ENCODE data around the gene RHOBTB3. TPM values are rescaled to one million over a fixed set of nuclear protein-coding genes. Genes with fewer than 3 reads are reported as not detected.

Gene RHOBTB3
- total RNA-seq, 1 donor from 2014 or later = 22.8 TPM

DNA sequence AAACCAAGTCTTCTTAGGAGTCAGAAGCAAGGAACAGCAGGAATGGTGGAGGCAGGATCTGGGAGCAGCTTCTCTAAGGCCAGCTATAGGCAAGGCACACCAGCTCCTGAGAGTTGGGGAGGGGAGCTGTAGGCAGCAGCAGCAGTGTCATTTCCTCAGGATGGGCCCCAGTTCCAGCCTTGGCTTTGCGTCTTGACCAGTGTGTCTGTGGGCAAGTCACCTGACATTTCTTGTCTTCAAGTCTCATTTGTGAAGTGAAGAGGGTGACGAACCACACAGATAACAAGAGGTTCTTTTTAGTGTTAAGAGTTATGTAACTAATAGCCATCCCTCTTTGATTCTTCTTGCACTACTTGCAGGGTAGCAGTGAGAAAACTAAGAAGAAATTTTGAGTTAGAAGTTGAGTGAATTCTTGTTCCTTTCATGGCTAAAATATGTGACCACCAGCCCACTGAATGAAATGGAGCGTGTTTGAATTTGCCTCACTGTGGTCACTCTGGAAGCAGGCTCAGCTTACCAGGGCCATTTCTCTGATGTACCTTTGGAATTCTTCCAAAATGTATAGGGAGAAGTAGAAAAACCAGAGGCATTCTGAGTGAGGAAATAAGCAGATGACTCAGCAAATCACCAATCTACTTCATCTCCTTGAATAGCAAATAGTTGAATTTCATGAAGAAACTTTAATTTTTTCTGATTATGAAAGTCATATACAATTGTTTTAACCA lies 42.4 kb downstream of the RHOBTB3 start:
- TF ChIP-seq, protein P1, sequence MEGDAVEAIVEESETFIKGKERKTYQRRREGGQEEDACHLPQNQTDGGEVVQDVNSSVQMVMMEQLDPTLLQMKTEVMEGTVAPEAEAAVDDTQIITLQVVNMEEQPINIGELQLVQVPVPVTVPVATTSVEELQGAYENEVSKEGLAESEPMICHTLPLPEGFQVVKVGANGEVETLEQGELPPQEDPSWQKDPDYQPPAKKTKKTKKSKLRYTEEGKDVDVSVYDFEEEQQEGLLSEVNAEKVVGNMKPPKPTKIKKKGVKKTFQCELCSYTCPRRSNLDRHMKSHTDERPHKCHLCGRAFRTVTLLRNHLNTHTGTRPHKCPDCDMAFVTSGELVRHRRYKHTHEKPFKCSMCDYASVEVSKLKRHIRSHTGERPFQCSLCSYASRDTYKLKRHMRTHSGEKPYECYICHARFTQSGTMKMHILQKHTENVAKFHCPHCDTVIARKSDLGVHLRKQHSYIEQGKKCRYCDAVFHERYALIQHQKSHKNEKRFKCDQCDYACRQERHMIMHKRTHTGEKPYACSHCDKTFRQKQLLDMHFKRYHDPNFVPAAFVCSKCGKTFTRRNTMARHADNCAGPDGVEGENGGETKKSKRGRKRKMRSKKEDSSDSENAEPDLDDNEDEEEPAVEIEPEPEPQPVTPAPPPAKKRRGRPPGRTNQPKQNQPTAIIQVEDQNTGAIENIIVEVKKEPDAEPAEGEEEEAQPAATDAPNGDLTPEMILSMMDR (IDR thresholded peaks at IDR 0.05; ENCODE audit: unreplicated experiment) = no peak
- no peak overlapping the region for H3K27ac Mint-ChIP-seq (ENCODE audit: unreplicated experiment)

GRCh38 chr5:95777441-95777840 lies 46.3 kb downstream of the RHOBTB3 start:
- no peaks in the 10 kb centered on the region for H3K36me3 Mint-ChIP-seq (ENCODE audit: low read depth, unreplicated experiment)

More for the DNA sequence above, 42.4 kb downstream of the RHOBTB3 start:
- no peak for DNase-seq (ENCODE audit: low spot score)
- Mint-ChIP-seq H3K4me3 (ENCODE audit: unreplicated experiment) (no peak overlapping the region), H3K4me1 (ENCODE audit: unreplicated experiment) (no peaks in the 10 kb centered on the region), H3K9me3 (ENCODE audit: unreplicated experiment) (no peaks in the 10 kb centered on the region), H3K27me3 (ENCODE audit: unreplicated experiment) (peaks cover 2% of the 10 kb centered on the region), H3K36me3 (ENCODE audit: low read depth, unreplicated experiment) (no peaks in the 10 kb centered on the region)

GRCh38 chr5:95778713-95779436 lies 47.7 kb downstream of the RHOBTB3 start:
- Mint-ChIP-seq H3K36me3 (ENCODE audit: low read depth, unreplicated experiment) (no peaks in the 10 kb centered on the region), H3K27me3 (ENCODE audit: unreplicated experiment) (no peaks in the 10 kb centered on the region), H3K4me3 (ENCODE audit: unreplicated experiment) (no peak overlapping the region), H3K4me1 (ENCODE audit: unreplicated experiment) (peaks cover 6% of the 10 kb centered on the region), H3K27ac (ENCODE audit: unreplicated experiment) (no peak overlapping the region), H3K9me3 (ENCODE audit: unreplicated experiment) (no peaks in the 10 kb centered on the region)
- DNase-seq (ENCODE audit: low spot score) = no peak
- TF ChIP-seq, protein P1 (IDR thresholded peaks at IDR 0.05; ENCODE audit: unreplicated experiment) = no peak

More at GRCh38 chr5:95777441-95777840, 46.3 kb downstream of the RHOBTB3 start:
- TF ChIP-seq, protein P1 (IDR thresholded peaks at IDR 0.05; ENCODE audit: unreplicated experiment) = no peak
- peaks cover 2% of the 10 kb centered on the region for H3K27me3 Mint-ChIP-seq (ENCODE audit: unreplicated experiment)
- no peak overlapping the region for H3K4me3 Mint-ChIP-seq (ENCODE audit: unreplicated experiment)
- no peak for DNase-seq (ENCODE audit: low spot score)
- H3K4me1 Mint-ChIP-seq (ENCODE audit: unreplicated experiment) = peaks cover 6% of the 10 kb centered on the region
- H3K9me3 Mint-ChIP-seq (ENCODE audit: unreplicated experiment) = no peaks in the 10 kb centered on the region
- H3K27ac Mint-ChIP-seq (ENCODE audit: unreplicated experiment) = no peak overlapping the region

DNA sequence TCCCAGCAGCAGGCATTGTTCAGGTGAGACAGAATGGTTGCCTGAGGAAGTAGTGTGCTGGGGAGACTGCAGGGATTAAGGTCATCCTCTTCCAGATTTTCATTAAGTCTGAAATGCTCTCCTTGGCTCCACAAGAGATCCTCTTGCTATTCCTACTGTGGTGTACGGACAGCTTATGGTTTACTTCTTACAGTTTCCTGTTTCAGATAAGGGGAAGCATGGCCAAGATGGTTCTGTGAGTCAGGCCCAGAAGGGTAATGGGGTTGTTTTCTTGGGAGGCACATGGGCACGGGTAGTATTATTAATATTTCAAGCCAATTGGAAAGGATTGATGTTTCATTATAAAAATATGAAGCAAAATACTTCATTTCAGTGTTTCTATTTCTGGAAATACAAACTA lies 48.5 kb downstream of the RHOBTB3 start:
- DNase-seq (ENCODE audit: low spot score) = no peak

More for the DNA sequence above, 48.5 kb downstream of the RHOBTB3 start:
- H3K9me3 Mint-ChIP-seq (ENCODE audit: unreplicated experiment) = no peaks in the 10 kb centered on the region
- TF ChIP-seq, protein P1 (IDR thresholded peaks at IDR 0.05; ENCODE audit: unreplicated experiment) = no peak
- H3K27ac Mint-ChIP-seq (ENCODE audit: unreplicated experiment) = no peak overlapping the region
- H3K36me3 Mint-ChIP-seq (ENCODE audit: low read depth, unreplicated experiment) = no peaks in the 10 kb centered on the region
- no peak overlapping the region for H3K4me3 Mint-ChIP-seq (ENCODE audit: unreplicated experiment)
- H3K4me1 Mint-ChIP-seq (ENCODE audit: unreplicated experiment) = peaks cover 6% of the 10 kb centered on the region
- no peaks in the 10 kb centered on the region for H3K27me3 Mint-ChIP-seq (ENCODE audit: unreplicated experiment)

All from endothelial cell (in vitro differentiated cells).